ENCODE data around the gene IL1B. TPM values are rescaled to one million over a fixed set of nuclear protein-coding genes. Genes with fewer than 3 reads are reported as not detected.

IL1B gene
- total RNA-seq, 1 experiment from 2014 or later = not detected

- Histone ChIP-seq H3K36me3 (replicated peaks; ENCODE audit: control insufficient read depth, insufficient read depth, low read length) (no peaks in the 10 kb centered on the region), H3K4me3 (ENCODE audit: insufficient read depth, low read depth, low read length) (no peak overlapping the region), H3K27me3 (ENCODE audit: control insufficient read depth, insufficient read depth, low read length) (no peaks in the 10 kb centered on the region)
- no peak for DNase-seq
Measured at GRCh38 chr2:112829101-112829960, 7.2 kb downstream of the IL1B start.

GRCh38 chr2:112828251-112828691, 8.3 kb downstream of the IL1B start:
- H3K27me3 ChIP-seq (ENCODE audit: control insufficient read depth, insufficient read depth, low read length) = no peaks in the 10 kb centered on the region
- DNase-seq = no peak
- no peak overlapping the region for H3K4me3 ChIP-seq (ENCODE audit: insufficient read depth, low read depth, low read length)
- no peaks in the 10 kb centered on the region for H3K36me3 ChIP-seq (replicated peaks; ENCODE audit: control insufficient read depth, insufficient read depth, low read length)

GRCh38 chr2:112827604-112828185, 8.9 kb downstream of the IL1B start:
- no peak overlapping the region for H3K4me3 ChIP-seq (ENCODE audit: insufficient read depth, low read depth, low read length)
- no peak for DNase-seq

GRCh38 chr2:112827009-112827408, 9.6 kb downstream of the IL1B start:
- H3K27me3 ChIP-seq (ENCODE audit: control insufficient read depth, insufficient read depth, low read length) = no peaks in the 10 kb centered on the region
- no peaks in the 10 kb centered on the region for H3K36me3 ChIP-seq (replicated peaks; ENCODE audit: control insufficient read depth, insufficient read depth, low read length)
- no peak for DNase-seq
- H3K4me3 ChIP-seq (ENCODE audit: insufficient read depth, low read depth, low read length) = no peak overlapping the region

More at GRCh38 chr2:112827604-112828185, 8.9 kb downstream of the IL1B start:
- Histone ChIP-seq H3K36me3 (replicated peaks; ENCODE audit: control insufficient read depth, insufficient read depth, low read length) (no peaks in the 10 kb centered on the region), H3K27me3 (ENCODE audit: control insufficient read depth, insufficient read depth, low read length) (no peaks in the 10 kb centered on the region)

- H3K27me3 ChIP-seq (ENCODE audit: control insufficient read depth, insufficient read depth, low read length) = no peaks in the 10 kb centered on the region
- H3K36me3 ChIP-seq (replicated peaks; ENCODE audit: control insufficient read depth, insufficient read depth, low read length) = no peaks in the 10 kb centered on the region
- no peak for DNase-seq
- no peak overlapping the region for H3K4me3 ChIP-seq (ENCODE audit: insufficient read depth, low read depth, low read length)
Measured at GRCh38 chr2:112825706-112826105, 10.9 kb downstream of the IL1B start.

- no peaks in the 10 kb centered on the region for H3K36me3 ChIP-seq (replicated peaks; ENCODE audit: control insufficient read depth, insufficient read depth, low read length)
- DNase-seq = no peak
- no peaks in the 10 kb centered on the region for H3K27me3 ChIP-seq (ENCODE audit: control insufficient read depth, insufficient read depth, low read length)
- no peak overlapping the region for H3K4me3 ChIP-seq (ENCODE audit: insufficient read depth, low read depth, low read length)
Measured at GRCh38 chr2:112824694-112825085, 11.9 kb downstream of the IL1B start.

GRCh38 chr2:112821682-112822081, 14.9 kb downstream of the IL1B start:
- no peak for DNase-seq
- Histone ChIP-seq H3K36me3 (replicated peaks; ENCODE audit: control insufficient read depth, insufficient read depth, low read length) (no peaks in the 10 kb centered on the region), H3K4me3 (ENCODE audit: insufficient read depth, low read depth, low read length) (no peak overlapping the region), H3K27me3 (ENCODE audit: control insufficient read depth, insufficient read depth, low read length) (no peaks in the 10 kb centered on the region)

- Histone ChIP-seq H3K4me3 (ENCODE audit: insufficient read depth, low read depth, low read length) (no peak overlapping the region), H3K36me3 (replicated peaks; ENCODE audit: control insufficient read depth, insufficient read depth, low read length) (no peaks in the 10 kb centered on the region), H3K27me3 (ENCODE audit: control insufficient read depth, insufficient read depth, low read length) (no peaks in the 10 kb centered on the region)
- DNase-seq = peak; percentile 31
Measured at GRCh38 chr2:112821142-112821541, 15.4 kb downstream of the IL1B start.

- DNase-seq = no peak
- Histone ChIP-seq H3K4me3 (ENCODE audit: insufficient read depth, low read depth, low read length) (no peak overlapping the region), H3K36me3 (replicated peaks; ENCODE audit: control insufficient read depth, insufficient read depth, low read length) (no peaks in the 10 kb centered on the region), H3K27me3 (ENCODE audit: control insufficient read depth, insufficient read depth, low read length) (no peaks in the 10 kb centered on the region)
Measured at GRCh38 chr2:112820343-112820742, 16.2 kb downstream of the IL1B start.

GRCh38 chr2:112819081-112819480, 17.5 kb downstream of the IL1B start:
- H3K4me3 ChIP-seq (ENCODE audit: insufficient read depth, low read depth, low read length) = no peak overlapping the region
- H3K27me3 ChIP-seq (ENCODE audit: control insufficient read depth, insufficient read depth, low read length) = no peaks in the 10 kb centered on the region
- no peaks in the 10 kb centered on the region for H3K36me3 ChIP-seq (replicated peaks; ENCODE audit: control insufficient read depth, insufficient read depth, low read length)
- no peak for DNase-seq

GRCh38 chr2:112818094-112818902, 18.3 kb downstream of the IL1B start:
- no peak overlapping the region for H3K4me3 ChIP-seq (ENCODE audit: insufficient read depth, low read depth, low read length)
- DNase-seq = no peak
- no peaks in the 10 kb centered on the region for H3K27me3 ChIP-seq (ENCODE audit: control insufficient read depth, insufficient read depth, low read length)
- no peaks in the 10 kb centered on the region for H3K36me3 ChIP-seq (replicated peaks; ENCODE audit: control insufficient read depth, insufficient read depth, low read length)

- H3K36me3 ChIP-seq (replicated peaks; ENCODE audit: control insufficient read depth, insufficient read depth, low read length) = no peaks in the 10 kb centered on the region
- DNase-seq = peak; percentile 38
- H3K4me3 ChIP-seq (ENCODE audit: insufficient read depth, low read depth, low read length) = no peak overlapping the region
- H3K27me3 ChIP-seq (ENCODE audit: control insufficient read depth, insufficient read depth, low read length) = no peaks in the 10 kb centered on the region
Measured at GRCh38 chr2:112817082-112817689, 19.4 kb downstream of the IL1B start.

GRCh38 chr2:112814278-112814677, 22.3 kb downstream of the IL1B start:
- peak; percentile 58 for DNase-seq
- H3K27me3 ChIP-seq (ENCODE audit: control insufficient read depth, insufficient read depth, low read length) = no peaks in the 10 kb centered on the region

GRCh38 chr2:112813280-112813966, 23.2 kb downstream of the IL1B start:
- Histone ChIP-seq H3K27me3 (ENCODE audit: control insufficient read depth, insufficient read depth, low read length) (no peaks in the 10 kb centered on the region), H3K36me3 (replicated peaks; ENCODE audit: control insufficient read depth, insufficient read depth, low read length) (no peaks in the 10 kb centered on the region), H3K4me3 (ENCODE audit: insufficient read depth, low read depth, low read length) (no peak overlapping the region)
- DNase-seq = no peak

More at GRCh38 chr2:112814278-112814677, 22.3 kb downstream of the IL1B start:
- H3K4me3 ChIP-seq (ENCODE audit: insufficient read depth, low read depth, low read length) = no peak overlapping the region
- H3K36me3 ChIP-seq (replicated peaks; ENCODE audit: control insufficient read depth, insufficient read depth, low read length) = no peaks in the 10 kb centered on the region

All from H7 (cell line).